22Rv1 (cell line): Measurements from ENCODE around the gene CPEB1.
"Not testable (repeated sequence)": the region's sequence is repeated elsewhere in the genome, so short reads cannot be mapped to it uniquely, and the experiment has no call there.

Experiments used
- H3K27ac ChIP-seq: fragments of 450-650 bp; 2 replicates; pipeline ENCODE4 v1.5.1; 2017
- ZFX ChIP-seq: fragments of 450-650 bp; IDR thresholded peaks from 2 replicates; pipeline ENCODE4 v1.6.1; 2017; ENCODE audit warnings: antibody characterized with exemption, borderline replicate concordance
- TF ChIP-seq, protein P1 (sequence below): fragments of 450-650 bp; IDR thresholded peaks from 2 replicates; pipeline ENCODE4 v1.5.1; 2017; ENCODE audit warnings: mild to moderate bottlenecking

CPEB1 gene

DNA sequence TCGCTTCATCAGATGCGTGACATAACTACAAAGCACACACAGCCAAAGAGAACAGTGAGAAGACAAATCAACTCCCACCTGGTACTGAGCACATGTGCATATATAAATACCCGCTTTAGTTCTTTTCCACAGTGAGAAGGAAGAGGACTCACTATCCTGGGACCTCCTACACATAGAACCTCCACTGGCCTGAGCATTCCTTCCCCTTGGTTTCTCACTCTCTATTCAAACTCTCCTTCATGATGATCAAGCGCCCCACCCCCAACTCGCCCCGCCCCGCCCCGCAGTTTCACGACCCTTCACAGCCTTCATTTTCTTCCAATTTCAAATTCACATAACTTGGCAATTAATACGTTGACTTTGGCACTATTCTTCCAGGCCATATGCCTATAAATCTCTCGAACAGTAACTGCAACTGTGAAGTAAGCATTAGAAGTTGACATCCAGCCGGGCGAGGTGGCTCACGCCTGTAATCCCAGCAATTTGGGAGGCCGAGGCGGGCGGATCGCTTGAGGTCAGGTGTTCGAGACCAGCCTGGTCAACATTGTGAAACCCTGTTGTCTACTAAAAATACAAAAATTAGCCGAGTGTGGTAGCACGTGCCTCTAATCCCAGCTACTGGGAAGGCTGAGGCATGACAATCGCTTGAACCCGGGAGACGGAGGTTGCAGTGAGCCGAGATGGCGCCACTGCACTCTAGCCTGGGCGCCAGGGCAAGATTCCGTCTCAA, 108.0 kb downstream of the CPEB1 start:
- H3K27ac ChIP-seq: peak overlapping the region; percentile 83
- no peak for TF ChIP-seq ZFX
- TF ChIP-seq, protein P1, sequence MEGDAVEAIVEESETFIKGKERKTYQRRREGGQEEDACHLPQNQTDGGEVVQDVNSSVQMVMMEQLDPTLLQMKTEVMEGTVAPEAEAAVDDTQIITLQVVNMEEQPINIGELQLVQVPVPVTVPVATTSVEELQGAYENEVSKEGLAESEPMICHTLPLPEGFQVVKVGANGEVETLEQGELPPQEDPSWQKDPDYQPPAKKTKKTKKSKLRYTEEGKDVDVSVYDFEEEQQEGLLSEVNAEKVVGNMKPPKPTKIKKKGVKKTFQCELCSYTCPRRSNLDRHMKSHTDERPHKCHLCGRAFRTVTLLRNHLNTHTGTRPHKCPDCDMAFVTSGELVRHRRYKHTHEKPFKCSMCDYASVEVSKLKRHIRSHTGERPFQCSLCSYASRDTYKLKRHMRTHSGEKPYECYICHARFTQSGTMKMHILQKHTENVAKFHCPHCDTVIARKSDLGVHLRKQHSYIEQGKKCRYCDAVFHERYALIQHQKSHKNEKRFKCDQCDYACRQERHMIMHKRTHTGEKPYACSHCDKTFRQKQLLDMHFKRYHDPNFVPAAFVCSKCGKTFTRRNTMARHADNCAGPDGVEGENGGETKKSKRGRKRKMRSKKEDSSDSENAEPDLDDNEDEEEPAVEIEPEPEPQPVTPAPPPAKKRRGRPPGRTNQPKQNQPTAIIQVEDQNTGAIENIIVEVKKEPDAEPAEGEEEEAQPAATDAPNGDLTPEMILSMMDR: no peak

DNA sequence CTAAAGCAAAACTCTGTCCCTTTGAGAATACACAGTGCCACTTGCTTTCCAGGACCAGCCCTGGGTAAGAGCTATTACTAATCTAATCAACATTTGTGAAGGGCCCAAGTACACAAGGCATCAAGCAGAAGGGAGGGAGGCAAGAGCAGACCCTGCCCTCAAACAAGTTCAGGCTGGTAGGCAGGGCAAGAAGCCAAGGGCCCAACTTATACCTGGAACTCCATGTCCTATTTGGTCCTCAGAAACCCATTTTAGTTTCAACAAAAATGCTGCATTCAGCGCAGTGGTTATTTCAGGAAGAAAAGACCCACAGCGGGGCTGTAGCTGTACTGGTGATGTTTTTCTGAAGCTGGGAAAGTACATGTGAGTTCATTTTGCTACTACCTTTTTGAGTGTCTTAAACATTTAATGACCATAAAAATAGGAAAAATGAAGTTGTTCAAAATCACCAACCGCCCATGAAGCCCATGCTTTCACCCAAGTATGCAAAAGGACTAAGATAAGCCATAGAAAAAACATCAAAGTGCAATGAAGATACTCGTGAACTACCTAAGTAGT, 109.7 kb downstream of the CPEB1 start:
- TF ChIP-seq ZFX: no peak
- TF ChIP-seq, protein P1: no peak
- peak overlapping the region; percentile 43 for H3K27ac ChIP-seq

DNA sequence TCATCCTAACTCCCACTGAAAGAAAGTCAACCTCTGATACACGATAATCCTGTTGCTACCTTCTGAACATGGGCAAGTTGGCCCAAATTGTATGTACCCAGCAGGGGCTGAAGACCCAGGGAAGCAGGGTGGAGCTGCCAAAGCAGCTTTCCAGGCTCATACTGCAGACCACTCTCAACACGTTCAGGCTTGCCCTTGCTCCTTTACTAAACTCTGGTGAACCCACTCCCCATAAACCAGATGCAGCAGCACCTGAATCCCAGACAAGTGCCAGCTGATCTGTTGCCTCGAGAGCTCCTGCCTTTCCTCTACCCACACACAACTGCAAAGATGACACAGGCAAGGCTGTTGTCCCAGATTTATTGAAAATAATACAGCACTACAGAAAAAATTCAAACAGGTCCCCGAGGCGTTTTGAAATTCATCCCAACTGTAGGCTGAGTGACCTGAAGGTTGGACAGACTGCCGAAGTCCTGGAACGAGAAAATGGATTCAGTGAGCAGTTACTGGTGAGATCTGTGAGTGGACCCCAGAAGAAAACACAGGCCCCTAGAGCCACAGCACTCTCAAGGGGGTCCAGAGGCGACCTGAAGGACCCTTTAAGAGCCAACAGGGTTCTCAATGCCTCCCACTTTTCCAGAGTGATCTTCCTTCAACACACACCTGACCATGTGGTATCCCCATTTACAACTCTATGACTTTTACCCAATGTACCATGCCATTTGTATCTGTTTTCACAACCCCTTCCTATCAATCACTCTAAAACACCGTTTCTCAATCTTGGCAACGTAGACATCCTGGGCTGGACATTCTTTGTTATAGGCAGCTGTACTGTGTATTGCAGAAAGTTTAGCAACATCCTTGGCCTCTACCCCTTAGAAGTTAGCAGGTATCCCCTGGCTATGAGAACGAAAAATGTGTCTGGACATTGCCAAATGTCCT, 110.5 kb downstream of the CPEB1 start:
- peak overlapping the region; percentile 43 for H3K27ac ChIP-seq
- TF ChIP-seq ZFX: no peak
- TF ChIP-seq, protein P1: no peak

DNA sequence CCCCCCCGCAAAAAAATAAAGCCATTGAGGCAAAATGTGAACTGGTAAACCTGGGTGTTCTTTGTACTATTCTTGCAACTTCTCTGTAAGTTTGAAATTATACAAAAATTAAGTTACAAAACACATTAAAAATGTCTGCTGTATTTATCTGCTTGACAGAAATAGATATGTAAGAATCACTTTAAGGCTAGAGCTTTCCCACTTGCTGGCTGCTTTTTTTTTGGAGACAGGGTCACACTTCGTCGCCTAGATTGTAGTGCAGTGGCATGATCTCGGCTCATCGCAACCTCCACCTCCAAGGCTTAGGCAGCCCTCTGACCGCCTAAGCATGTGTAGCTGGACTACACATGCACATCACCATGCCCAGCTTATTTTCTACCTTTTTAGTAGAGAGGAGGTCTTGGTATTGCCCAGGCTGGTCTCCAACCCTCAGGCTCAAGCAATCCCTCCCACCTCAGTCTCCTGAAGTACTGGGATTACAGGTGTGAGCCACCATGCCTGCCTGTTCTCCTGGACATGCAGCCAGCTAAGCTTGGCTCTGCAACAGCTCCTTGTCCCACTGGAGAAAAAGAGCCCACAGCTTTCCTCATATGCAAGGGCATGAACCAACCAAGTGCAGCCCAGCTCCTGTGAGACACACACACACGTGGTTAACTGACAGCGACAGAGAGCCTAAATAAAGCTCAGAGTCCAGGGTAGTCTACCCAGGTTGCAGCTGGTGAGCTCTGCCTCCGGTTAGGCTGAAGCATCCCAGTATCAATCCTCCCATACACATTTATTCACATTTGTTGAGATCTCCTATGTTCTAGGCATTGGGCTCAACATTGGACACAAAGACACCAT, 111.4 kb downstream of the CPEB1 start:
- H3K27ac ChIP-seq: peak overlapping the region; percentile 43
- TF ChIP-seq, protein P1: no peak
- no peak for TF ChIP-seq ZFX

DNA sequence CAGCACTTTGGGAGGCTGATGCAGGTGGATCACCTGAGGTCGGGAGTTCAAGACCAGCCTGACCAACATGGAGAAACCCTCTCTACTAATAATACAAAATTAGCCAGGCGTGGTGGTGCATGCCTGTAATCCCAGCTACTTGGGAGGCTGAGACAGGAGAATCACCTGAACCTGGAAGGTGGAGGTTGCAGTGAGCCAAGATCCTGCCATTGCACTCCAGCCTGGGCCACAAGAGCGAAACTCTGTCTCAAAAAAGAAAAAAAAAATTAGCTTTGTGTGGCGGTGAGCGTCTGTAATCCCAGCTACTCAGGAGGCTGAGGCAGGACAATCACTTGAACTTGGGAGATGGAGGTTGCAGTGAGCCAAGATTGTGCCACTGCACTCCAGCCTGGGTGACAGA, 112.0 kb downstream of the CPEB1 start:
- H3K27ac ChIP-seq: peak overlapping the region; percentile 43; the same call in 1 of the 2 replicates

DNA sequence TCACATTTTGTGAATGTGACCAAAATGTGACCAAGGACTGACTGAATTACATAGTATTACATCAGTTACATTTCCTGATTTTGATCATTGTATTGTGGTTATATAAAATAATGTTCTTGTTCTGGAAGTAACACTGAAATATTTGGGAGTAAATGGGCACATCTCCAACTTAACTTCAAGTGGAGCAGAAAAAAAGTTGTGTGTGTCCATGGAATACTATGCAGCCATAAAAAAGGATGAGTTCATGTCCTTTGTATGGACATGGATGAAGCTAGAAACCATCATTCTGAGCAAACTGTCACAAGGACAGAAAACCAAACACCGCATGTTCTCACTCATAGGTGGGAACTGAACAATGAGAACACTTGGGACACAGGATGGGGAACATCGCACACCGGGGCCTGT, 112.7 kb downstream of the CPEB1 start:
- H3K27ac ChIP-seq: not testable (repeated sequence)

DNA sequence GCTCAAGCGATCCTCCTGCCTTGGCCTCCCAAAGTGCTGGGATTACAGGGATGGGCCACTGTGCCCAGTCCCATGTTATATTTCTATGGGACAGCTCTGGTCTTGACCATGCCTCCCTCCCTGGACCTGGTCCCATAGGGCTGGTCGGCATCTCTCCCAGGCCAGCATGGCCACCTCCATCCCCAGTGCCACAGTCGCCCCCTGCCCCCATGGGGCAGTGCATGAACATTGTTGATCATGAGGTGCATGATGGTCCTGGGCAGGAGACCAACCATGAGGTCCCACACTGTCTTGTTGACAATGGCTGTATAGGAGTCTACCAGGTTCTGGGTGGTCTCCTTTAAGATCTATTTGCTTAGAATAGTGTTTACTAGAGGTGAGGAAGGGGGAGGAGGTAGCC, 113.4 kb downstream of the CPEB1 start:
- no peak overlapping the region for H3K27ac ChIP-seq
- TF ChIP-seq, protein P1: no peak
- TF ChIP-seq ZFX: no peak
